ENCODE data around the gene CCDC183. TPM values are rescaled to one million over a fixed set of nuclear protein-coding genes. Genes with fewer than 3 reads are reported as not detected.
"Not testable (repeated sequence)": the region's sequence is repeated elsewhere in the genome, so short reads cannot be mapped to it uniquely, and the experiment has no call there.

Gene CCDC183
- total RNA-seq, 1 donor from 2014 or later, result not detected

DNA sequence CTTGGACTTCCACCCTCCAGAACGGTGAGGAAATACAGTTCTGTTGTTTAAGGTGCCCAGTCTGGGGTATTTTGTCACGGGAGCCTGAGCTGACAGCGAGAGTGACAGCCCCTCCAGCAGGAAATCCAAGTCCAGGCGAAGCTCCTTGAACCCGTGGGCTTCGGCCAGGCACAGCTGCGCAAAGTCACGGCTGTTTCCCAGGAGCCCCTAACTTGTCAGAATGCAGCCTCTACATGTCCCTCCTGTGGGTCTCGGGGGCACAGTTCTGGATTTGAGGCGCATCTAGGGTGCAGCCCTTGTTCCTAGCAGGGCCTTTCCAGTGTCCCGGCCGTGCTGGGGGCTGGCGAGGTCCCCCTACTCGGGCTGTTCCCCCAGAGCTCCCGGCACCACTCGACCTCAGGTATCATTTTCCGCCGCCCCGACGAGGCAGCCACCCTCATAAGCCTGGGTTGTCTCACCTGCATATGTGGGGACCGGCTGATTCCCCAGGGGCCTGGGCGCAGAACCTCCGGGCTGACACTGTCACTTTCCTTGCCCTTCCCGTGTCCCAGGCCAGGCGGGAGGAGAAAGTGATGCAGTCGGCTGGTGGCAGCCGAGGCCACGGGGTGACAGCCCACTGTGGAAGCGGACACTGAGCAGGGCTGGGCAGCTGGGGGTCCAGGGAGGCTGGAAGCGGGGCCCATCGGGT, 42.6 kb upstream of the CCDC183 start:
- DNase-seq, result no peak
- ChIA-PET POLR2A (interaction anchor here (0.5 kb wide), 1 partner anchor 51 kb away, joined by 10 read pairs; no protein-coding TSS in a partner anchor), CTCF (no interaction called here)
- Mint-ChIP-seq H3K36me3 (ENCODE audit: low read depth) (peaks cover 10% of the 10 kb centered on the region), H3K27me3 (no peaks in the 10 kb centered on the region), H3K9me3 (peaks cover 12% of the 10 kb centered on the region), H3K4me1 (peaks cover 64% of the 10 kb centered on the region), H3K27ac (no peak overlapping the region), H3K4me3 (no peak overlapping the region)
- intact Hi-C loops (cut with micrococcal nuclease), result no loop called here
- no peak for ATAC-seq (ENCODE audit: low read depth)
- TF ChIP-seq, protein P1, sequence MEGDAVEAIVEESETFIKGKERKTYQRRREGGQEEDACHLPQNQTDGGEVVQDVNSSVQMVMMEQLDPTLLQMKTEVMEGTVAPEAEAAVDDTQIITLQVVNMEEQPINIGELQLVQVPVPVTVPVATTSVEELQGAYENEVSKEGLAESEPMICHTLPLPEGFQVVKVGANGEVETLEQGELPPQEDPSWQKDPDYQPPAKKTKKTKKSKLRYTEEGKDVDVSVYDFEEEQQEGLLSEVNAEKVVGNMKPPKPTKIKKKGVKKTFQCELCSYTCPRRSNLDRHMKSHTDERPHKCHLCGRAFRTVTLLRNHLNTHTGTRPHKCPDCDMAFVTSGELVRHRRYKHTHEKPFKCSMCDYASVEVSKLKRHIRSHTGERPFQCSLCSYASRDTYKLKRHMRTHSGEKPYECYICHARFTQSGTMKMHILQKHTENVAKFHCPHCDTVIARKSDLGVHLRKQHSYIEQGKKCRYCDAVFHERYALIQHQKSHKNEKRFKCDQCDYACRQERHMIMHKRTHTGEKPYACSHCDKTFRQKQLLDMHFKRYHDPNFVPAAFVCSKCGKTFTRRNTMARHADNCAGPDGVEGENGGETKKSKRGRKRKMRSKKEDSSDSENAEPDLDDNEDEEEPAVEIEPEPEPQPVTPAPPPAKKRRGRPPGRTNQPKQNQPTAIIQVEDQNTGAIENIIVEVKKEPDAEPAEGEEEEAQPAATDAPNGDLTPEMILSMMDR (IDR thresholded peaks at IDR 0.05), result no peak

DNA sequence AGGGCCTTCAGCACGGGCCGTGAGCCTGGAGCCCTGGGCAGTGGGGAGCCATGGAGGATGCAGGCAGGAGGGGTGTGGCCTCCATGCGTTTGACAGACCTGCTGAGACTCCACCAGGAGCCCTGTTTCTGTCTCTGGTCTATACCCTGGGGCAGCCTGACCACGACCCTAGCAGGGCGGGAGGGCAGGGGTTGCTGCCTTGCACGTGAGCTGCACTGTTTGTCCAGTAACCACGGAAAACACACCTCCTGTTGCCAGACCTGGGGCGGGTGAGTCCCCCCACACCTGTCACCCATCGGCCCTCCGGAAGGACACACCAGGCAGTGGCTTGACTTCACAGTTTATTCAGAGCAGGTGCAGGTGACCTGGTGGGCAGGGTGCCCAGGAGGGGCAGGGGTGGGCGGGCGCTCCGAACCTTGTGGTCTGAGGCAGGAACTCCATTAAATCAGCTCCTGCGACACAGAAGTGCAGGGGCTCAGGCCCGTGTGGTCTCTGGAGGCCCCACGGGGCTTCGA, 42.0 kb upstream of the CCDC183 start:
- ChIA-PET POLR2A (interaction anchor here (0.6 to 1.8 kb wide), 3 partner anchors 12 to 66 kb away, joined by 4 to 10 read pairs (median 8); no protein-coding TSS in a partner anchor), CTCF (no interaction called here)
- peak overlapping the region; percentile 65 for H3K27ac Mint-ChIP-seq

DNA sequence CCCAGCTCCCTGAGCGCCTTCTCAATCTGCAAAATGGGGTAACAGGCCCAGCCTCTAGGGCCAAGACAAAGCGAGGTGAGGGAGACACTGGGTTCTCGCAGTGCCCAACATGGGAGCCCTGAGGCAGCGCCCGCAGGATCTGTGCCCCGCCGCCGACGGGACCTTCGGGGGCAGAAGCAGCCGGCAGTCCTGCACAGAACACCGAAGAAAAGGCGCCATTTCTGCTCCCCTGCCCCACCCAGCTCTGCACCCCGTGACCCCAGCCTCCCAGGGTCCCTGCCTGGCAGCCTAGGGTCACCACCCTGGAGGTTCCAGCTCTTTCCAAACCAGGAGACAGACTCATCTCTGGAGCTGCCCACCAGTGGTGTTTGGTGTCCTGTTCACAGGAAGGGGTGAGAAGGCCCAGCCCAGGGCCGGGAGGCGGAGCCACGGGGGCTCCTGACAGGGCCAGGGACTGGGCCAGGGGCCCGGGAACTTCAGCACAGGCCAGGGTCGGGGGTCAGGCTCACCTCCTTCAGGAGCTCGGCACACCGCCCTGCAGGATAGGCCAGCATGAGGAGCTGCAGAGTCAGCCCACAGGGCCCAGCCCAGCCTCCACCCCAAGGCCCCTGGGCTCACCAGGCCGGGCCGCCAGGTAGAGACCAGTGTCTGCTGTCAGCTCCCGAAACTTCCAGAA, 41.4 kb upstream of the CCDC183 start:
- H3K9me3 Mint-ChIP-seq, result peaks cover 12% of the 10 kb centered on the region
- TF ChIP-seq, protein P1 (IDR thresholded peaks at IDR 0.05), result no peak
- peaks cover 10% of the 10 kb centered on the region for H3K36me3 Mint-ChIP-seq (ENCODE audit: low read depth)
- DNase-seq (no peak), ATAC-seq (ENCODE audit: low read depth) (no peak)
- peaks cover 63% of the 10 kb centered on the region for H3K4me1 Mint-ChIP-seq
- H3K27me3 Mint-ChIP-seq, result no peaks in the 10 kb centered on the region
- intact Hi-C loops (cut with micrococcal nuclease), result no loop called here
- POLR2A ChIA-PET, result interaction anchor here (0.6 to 1.8 kb wide), 3 partner anchors 11 to 65 kb away, joined by 4 to 10 read pairs (median 6); no protein-coding TSS in a partner anchor
- H3K4me3 Mint-ChIP-seq, result no peak overlapping the region
- CTCF ChIA-PET, result no interaction called here
- peak overlapping the region; percentile 65 for H3K27ac Mint-ChIP-seq

More for the DNA sequence above, 42.0 kb upstream of the CCDC183 start:
- Mint-ChIP-seq H3K9me3 (peaks cover 12% of the 10 kb centered on the region), H3K27me3 (no peaks in the 10 kb centered on the region), H3K4me3 (no peak overlapping the region), H3K36me3 (ENCODE audit: low read depth) (peaks cover 10% of the 10 kb centered on the region), H3K4me1 (peaks cover 64% of the 10 kb centered on the region)
- intact Hi-C loops (cut with micrococcal nuclease), result no loop called here
- TF ChIP-seq, protein P1 (IDR thresholded peaks at IDR 0.05), result no peak
- DNase-seq, result no peak
- ATAC-seq (ENCODE audit: low read depth), result no peak

DNA sequence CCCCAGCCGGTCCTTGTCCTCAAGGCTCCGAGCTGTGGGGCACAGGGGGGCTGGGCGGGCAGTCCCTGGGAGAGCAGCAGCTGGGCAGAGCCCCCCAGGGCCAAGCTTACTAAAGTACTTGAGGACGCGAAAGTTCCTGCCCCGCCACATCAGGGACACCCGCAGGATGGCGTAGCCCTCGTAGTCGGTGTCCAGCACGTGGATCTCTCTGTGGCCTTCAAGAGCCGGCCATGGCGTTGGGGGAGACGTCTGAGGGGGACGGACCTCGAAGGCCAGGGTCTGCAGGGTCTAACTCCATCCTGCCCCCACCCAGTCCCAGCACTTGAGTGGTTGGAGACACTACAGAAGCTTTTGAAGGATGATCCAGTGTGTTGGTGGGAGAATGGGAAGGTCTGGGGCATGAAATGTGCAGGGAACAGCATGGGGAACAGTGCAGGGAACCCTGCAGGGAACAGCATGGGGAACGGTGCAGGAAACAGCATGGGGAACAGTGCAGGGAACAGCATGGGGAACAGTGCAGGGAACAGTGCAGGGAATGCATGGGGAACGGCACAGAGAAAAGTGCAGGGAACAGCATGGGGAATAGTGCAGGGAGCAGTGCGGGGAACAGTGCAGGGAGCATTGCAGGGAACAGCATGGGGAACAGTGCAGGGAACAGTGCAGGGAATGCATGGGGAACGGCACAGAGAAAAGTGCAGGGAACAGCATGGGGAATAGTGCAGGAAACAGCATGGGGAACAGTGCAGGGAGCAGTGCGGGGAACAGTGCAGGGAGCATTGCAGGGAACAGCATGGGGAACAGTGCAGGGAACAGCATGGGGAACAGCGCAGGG, 40.6 kb upstream of the CCDC183 start:
- Mint-ChIP-seq H3K9me3 (peaks cover 12% of the 10 kb centered on the region), H3K36me3 (ENCODE audit: low read depth) (peaks cover 10% of the 10 kb centered on the region), H3K4me1 (peaks cover 61% of the 10 kb centered on the region)
- H3K27ac Mint-ChIP-seq; CTCF ChIA-PET; DNase-seq; H3K4me3 Mint-ChIP-seq; ATAC-seq (ENCODE audit: low read depth); H3K27me3 Mint-ChIP-seq: not testable (repeated sequence)
- intact Hi-C loops (cut with micrococcal nuclease), result loop anchor here (2.0 kb wide), 1 partner anchor 27 kb away; no protein-coding TSS in a partner anchor
- POLR2A ChIA-PET, result interaction anchor here (0.9 to 9.1 kb wide), 3 partner anchors 11 to 27 kb away, joined by 5 to 132 read pairs (median 8); no protein-coding TSS in a partner anchor

DNA sequence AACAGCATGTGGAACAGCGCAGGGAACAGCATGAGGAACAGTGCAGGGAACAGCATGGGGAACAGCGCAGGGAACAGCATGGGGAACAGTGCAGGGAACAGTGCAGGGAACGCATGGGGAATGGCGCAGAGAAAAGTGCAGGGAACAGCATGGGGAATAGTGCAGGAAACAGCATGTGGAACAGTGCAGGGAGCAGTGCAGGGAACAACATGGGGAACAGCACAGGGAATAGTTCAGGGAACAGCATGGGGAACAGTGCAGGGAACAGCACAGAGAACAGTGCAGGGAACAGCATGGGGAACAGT, 40.1 kb upstream of the CCDC183 start:
- Mint-ChIP-seq H3K4me1 (peaks cover 62% of the 10 kb centered on the region), H3K4me3 (no peak overlapping the region), H3K9me3 (peaks cover 12% of the 10 kb centered on the region), H3K27ac (no peak overlapping the region), H3K36me3 (ENCODE audit: low read depth) (peaks cover 10% of the 10 kb centered on the region), H3K27me3 (no peaks in the 10 kb centered on the region)
- ChIA-PET CTCF (no interaction called here), POLR2A (interaction anchor here (2.4 to 9.1 kb wide), 2 partner anchors 10 to 28 kb away, joined by 14 to 132 read pairs; no protein-coding TSS in a partner anchor)
- TF ChIP-seq, protein P1 (IDR thresholded peaks at IDR 0.05), result no peak
- intact Hi-C loops (cut with micrococcal nuclease), result loop anchor here (2.0 kb wide), 1 partner anchor 27 kb away; no protein-coding TSS in a partner anchor
- DNase-seq, result no peak
- ATAC-seq (ENCODE audit: low read depth), result no peak
